Activated CD4-positive, alpha-beta T cell treated with anti-CD3 and anti-CD28 coated beads for 36 hours (primary cell): Measurements from ENCODE around the gene VARS2. TPM values are rescaled to one million over a fixed set of nuclear protein-coding genes. Genes with fewer than 3 reads are reported as not detected.

Experiments used
- ATAC-seq: fragments of 200-7000 bp; cut with Tn5 transposase; one replicate; pipeline ENCODE4 v1.10.0; 2021; ENCODE audit warnings: mild to moderate bottlenecking, moderate library complexity
- CTCF ChIA-PET: fragments of 350-600 bp; sonication (Branson Sonifier 250); formaldehyde crosslinking; loops from one replicate; lab custom pipeline; 2021; ENCODE audit warnings: antibody characterized with exemption; lab: Charles Lee
- POLR2A ChIA-PET: fragments of 350-600 bp; sonication (Branson Sonifier 250); formaldehyde crosslinking; loops from one replicate; lab custom pipeline; 2021; ENCODE audit warnings: antibody characterized with exemption, inconsistent platforms; lab: Charles Lee
- DNase-seq: peaks from one replicate; pipeline ENCODE4 v3.0.0-alpha.2; 2020
- H3K27ac Mint-ChIP-seq: one replicate; pipeline ENCODE4 v1.8.0; 2021; ENCODE audit warnings: mixed read lengths
- H3K27me3 Mint-ChIP-seq: one replicate; pipeline ENCODE4 v1.8.0; 2021; ENCODE audit warnings: mixed read lengths
- H3K36me3 Mint-ChIP-seq: one replicate; pipeline ENCODE4 v1.8.0; 2021; ENCODE audit warnings: low read depth, mixed read lengths
- H3K4me1 Mint-ChIP-seq: one replicate; pipeline ENCODE4 v1.8.0; 2021; ENCODE audit warnings: mixed read lengths
- H3K4me3 Mint-ChIP-seq: one replicate; pipeline ENCODE4 v1.8.0; 2021; ENCODE audit warnings: mild to moderate bottlenecking, moderate library complexity, mixed read lengths
- H3K9me3 Mint-ChIP-seq: one replicate; pipeline ENCODE4 v1.8.0; 2021; ENCODE audit warnings: low read depth, mixed read lengths
- intact Hi-C, 2 experiments: fragments of 100-400 bp; cut with DNase I in 1 of 2; cut with micrococcal nuclease in 1 of 2; formaldehyde crosslinking; loops; one replicate each; pipeline versions ENCODE4 v1.14.2 to v1.15.1; 2022 to 2024; cut with DNase I, micrococcal nuclease
- total RNA-seq, 2 experiments: library from RNA; stranded (reverse); gene quantifications; one replicate each; pipeline ENCODE4 v1.2.3, GENCODE V29; 2021

VARS2 gene
- total RNA-seq, 2 experiments from 2014 or later: 68.1 to 81.1 TPM

DNA sequence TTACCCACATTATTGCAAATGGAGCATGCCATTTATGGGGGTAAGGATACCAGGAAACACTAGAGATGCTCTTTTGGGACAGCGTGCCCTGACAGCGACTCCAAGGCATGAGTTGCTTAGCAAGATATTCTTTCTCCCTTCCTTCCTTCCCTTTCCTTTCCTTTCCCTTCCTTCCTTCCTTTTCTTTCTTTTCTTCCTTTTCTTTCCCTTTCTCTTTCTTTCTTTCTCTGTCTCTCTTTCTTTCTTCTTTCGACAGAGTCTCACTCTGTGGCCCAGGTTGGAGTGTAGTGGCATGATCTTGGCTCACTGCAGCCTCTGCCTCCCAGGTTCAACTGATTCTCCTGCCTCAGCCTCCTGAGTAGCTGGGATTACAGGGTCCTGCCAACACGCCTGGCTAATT, 30.0 kb downstream of the VARS2 start:
- peaks cover 39% of the 10 kb centered on the region for H3K27me3 Mint-ChIP-seq
- ChIA-PET CTCF (interaction anchor here (0.6 to 0.9 kb wide), 2 partner anchors 29 to 128 kb away, joined by 3 read pairs; no protein-coding TSS in a partner anchor), POLR2A (no interaction called here)
- no peaks in the 10 kb centered on the region for H3K36me3 Mint-ChIP-seq
- DNase-seq (no peak), ATAC-seq (no peak)
- no peaks in the 10 kb centered on the region for H3K4me1 Mint-ChIP-seq
- H3K27ac Mint-ChIP-seq: no peak overlapping the region
- no peak overlapping the region for H3K4me3 Mint-ChIP-seq
- H3K9me3 Mint-ChIP-seq: no peaks in the 10 kb centered on the region
- intact Hi-C loops: no loop called here

DNA sequence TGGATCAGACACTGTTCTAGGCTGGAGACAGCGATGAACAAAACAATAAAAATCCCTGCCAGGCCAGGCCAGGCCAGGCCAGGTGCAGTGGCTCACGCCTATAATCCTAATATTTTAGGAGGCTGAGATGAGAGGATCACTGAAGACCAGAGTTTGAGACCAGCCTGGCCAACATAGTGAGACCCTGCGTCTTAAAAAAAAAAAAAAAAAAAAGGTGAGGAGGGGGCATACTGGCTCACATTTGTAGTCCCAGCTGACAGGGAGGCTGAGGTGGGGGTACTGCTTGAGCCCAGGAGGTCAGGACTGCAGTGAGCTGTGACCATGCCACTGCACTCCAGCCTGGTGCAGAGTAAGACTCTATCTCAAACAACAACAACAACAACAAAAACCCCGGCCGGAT, 31.2 kb downstream of the VARS2 start:
- POLR2A ChIA-PET: no interaction called here
- H3K27me3 Mint-ChIP-seq: peaks cover 48% of the 10 kb centered on the region
- H3K27ac Mint-ChIP-seq: no peak overlapping the region
- H3K4me1 Mint-ChIP-seq: no peaks in the 10 kb centered on the region
- no peaks in the 10 kb centered on the region for H3K36me3 Mint-ChIP-seq
- CTCF ChIA-PET: interaction anchor here (0.9 kb wide), 1 partner anchor 30 kb away, joined by 3 read pairs; no protein-coding TSS in a partner anchor
- no peak overlapping the region for H3K4me3 Mint-ChIP-seq
- ATAC-seq (no peak), DNase-seq (no peak)
- intact Hi-C loops: no loop called here
- H3K9me3 Mint-ChIP-seq: no peaks in the 10 kb centered on the region

DNA sequence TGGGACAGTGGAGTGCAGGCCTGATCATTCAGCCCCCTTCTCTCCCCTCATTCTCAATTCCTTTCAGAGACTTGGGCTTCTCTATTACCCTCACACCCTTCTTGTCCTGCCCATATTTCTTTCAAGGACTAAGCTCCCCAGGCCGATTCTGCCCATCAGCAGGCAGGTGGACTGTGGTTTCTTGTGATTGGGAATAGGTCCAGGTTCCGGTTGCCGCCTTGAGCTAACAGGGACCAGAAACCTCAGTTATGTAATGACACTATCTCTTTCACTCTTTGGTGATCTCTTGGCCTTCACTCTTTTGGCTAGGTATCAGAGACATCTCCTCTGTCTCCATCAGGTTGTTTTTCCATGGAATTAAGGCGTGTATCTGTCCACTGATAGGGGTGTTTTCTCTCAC, 33.2 kb downstream of the VARS2 start:
- peaks cover 47% of the 10 kb centered on the region for H3K27me3 Mint-ChIP-seq
- ChIA-PET POLR2A (no interaction called here), CTCF (interaction anchor here (1.0 to 2.4 kb wide), 2 partner anchors 140 to 143 kb away, joined by 3 to 6 read pairs; no protein-coding TSS in a partner anchor)
- H3K9me3 Mint-ChIP-seq: no peaks in the 10 kb centered on the region
- H3K4me3 Mint-ChIP-seq: no peak overlapping the region
- no peaks in the 10 kb centered on the region for H3K36me3 Mint-ChIP-seq
- no peak for DNase-seq
- intact Hi-C loops: no loop called here
- ATAC-seq: no peak
- H3K27ac Mint-ChIP-seq: no peak overlapping the region
- no peaks in the 10 kb centered on the region for H3K4me1 Mint-ChIP-seq

DNA sequence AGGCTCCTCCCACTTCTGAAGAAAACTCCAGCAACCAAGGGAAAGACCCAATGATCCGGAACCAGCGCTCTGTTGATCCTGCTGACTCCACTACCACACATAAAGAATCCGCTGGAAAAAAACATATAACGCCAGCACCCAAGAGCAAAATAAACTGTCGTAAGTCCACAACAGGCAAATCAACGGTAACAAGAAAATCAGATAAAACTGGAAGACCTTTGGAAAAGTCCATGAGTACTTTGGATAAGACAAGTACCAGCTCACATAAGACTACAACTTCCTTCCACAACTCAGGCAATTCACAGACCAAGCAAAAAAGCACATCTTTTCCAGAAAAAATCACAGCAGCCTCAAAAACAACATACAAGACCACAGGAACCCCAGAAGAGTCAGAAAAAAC, 34.8 kb downstream of the VARS2 start:
- Mint-ChIP-seq H3K9me3 (no peaks in the 10 kb centered on the region), H3K36me3 (no peaks in the 10 kb centered on the region), H3K27me3 (peaks cover 46% of the 10 kb centered on the region), H3K4me3 (no peak overlapping the region), H3K4me1 (no peaks in the 10 kb centered on the region), H3K27ac (no peak overlapping the region)
- CTCF ChIA-PET: interaction anchor here (0.7 to 1.5 kb wide), 3 partner anchors 9 to 277 kb away, joined by 3 to 4 read pairs (median 3); partner anchors contain the start of gene MUCL3
- no peak for DNase-seq
- intact Hi-C loops: no loop called here
- POLR2A ChIA-PET: no interaction called here
- no peak for ATAC-seq

DNA sequence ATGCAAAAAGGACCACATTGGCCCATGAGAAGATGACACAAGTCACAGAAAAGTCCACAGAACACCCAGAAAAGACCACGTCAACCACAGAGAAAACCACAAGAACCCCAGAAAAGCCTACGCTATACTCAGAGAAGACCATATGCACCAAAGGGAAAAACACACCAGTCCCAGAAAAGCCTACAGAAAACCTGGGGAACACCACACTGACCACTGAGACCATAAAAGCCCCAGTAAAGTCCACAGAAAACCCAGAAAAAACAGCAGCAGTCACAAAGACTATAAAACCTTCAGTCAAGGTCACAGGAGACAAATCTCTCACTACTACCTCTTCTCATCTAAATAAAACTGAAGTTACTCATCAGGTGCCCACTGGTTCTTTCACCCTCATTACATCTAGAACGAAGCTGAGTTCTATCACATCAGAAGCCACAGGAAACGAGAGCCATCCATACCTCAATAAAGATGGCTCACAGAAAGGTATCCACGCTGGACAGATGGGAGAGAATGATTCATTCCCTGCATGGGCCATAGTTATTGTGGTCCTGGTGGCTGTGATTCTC, 38.0 kb downstream of the VARS2 start:
- peaks cover 9% of the 10 kb centered on the region for H3K4me1 Mint-ChIP-seq
- POLR2A ChIA-PET: no interaction called here
- H3K36me3 Mint-ChIP-seq: no peaks in the 10 kb centered on the region
- peak overlapping the region; percentile 3 for H3K4me3 Mint-ChIP-seq
- peak; percentile 23 for ATAC-seq
- H3K27ac Mint-ChIP-seq: no peak overlapping the region
- CTCF ChIA-PET: interaction anchor here (0.6 kb wide), 1 partner anchor 469 kb away, joined by 4 read pairs; no protein-coding TSS in a partner anchor
- intact Hi-C loops: no loop called here
- H3K27me3 Mint-ChIP-seq: peaks cover 44% of the 10 kb centered on the region
- DNase-seq: no peak
- no peaks in the 10 kb centered on the region for H3K9me3 Mint-ChIP-seq

DNA sequence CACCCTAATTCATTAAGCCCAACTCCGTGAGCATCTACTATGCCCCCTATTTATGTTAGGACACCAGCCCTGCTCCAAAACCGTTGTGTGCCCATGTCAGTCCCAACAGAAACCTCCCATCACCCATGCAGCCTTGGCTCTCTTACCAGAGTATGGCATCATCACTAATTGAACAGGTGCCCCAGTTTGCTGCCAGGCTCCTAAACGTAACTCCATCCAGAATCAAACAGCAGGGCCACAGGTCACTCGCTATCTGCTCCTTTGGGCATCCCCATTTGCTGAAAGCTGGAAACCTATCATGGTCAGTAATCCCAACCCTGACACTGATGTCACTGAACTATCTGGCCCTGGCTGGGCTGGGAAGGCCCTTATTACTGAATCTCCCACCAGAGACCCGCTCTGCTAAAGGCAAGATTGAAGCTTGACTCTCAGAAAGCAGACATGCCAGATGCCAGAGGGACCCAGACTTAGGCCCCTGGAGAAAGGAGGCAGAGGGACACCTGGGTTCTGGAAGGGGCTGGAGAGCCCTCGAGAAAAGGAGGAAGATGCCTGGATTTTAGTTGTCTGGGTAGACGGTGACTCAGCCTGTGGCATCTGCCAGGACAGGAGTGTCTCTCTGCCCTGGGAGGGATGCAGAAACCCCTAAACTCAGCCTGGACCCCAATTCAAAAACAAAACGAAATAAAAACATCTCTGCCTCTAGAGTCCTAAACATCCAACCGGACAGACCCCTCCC, 40.8 kb downstream of the VARS2 start:
- Mint-ChIP-seq H3K27me3 (peaks cover 29% of the 10 kb centered on the region), H3K9me3 (no peaks in the 10 kb centered on the region), H3K27ac (peak overlapping the region; percentile 51), H3K4me3 (peak overlapping the region; percentile 67), H3K4me1 (peaks cover 9% of the 10 kb centered on the region), H3K36me3 (no peaks in the 10 kb centered on the region)
- intact Hi-C loops: no loop called here
- ChIA-PET POLR2A (interaction anchor here (0.7 to 1.1 kb wide), 2 partner anchors 25 to 427 kb away, joined by 3 to 5 read pairs; no protein-coding TSS in a partner anchor), CTCF (interaction anchor here (2.7 kb wide), 1 partner anchor 125 kb away, joined by 10 read pairs; no protein-coding TSS in a partner anchor)
- ATAC-seq: no peak
- no peak for DNase-seq

DNA sequence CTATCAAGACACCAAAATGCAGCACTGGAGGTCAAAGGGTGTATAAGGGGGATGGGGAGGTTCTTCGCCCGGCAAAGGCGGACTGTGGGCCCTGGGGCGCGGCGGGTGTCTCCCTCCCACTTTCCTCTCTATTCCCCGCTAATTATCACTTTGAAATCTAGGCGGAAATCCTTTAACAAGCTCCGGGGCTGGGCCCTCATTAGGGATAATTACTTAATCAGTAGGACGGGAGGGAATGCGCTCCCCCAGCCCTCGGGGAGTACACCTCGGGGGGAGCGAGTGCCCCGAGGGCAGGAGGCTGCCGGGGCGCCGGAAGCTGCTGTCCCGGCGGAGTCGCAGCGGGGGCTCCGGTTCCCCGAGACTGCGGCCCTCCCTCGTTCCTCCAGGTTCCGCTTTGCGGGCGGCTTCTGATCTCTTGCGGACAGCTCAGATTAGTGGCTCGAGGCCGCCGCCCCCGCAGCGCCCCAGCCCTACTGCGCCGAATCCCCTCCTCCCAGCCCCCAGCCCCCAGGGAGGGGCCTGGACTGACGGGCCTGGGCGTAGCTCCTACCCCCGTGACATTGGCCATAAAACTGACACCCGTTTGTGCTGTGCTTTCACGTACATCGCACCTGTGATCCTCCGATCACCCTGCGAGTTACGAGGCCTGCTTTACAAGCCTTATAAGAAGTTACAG, 41.5 kb downstream of the VARS2 start:
- intact Hi-C loops: no loop called here
- peak overlapping the region; percentile 64 for H3K27ac Mint-ChIP-seq
- peaks cover 22% of the 10 kb centered on the region for H3K27me3 Mint-ChIP-seq
- peak; percentile 83 for DNase-seq
- ChIA-PET POLR2A (interaction anchor here (0.9 to 1.1 kb wide), 2 partner anchors 25 to 132 kb away, joined by 3 to 5 read pairs; no protein-coding TSS in a partner anchor), CTCF (interaction anchor here (0.6 to 2.7 kb wide), 4 partner anchors 13 to 620 kb away, joined by 3 to 10 read pairs (median 4); partner anchors contain the start of gene TNF)
- peak overlapping the region; percentile 67 for H3K4me3 Mint-ChIP-seq
- ATAC-seq: peak; percentile 90
- H3K36me3 Mint-ChIP-seq: no peaks in the 10 kb centered on the region
- no peaks in the 10 kb centered on the region for H3K9me3 Mint-ChIP-seq
- peaks cover 9% of the 10 kb centered on the region for H3K4me1 Mint-ChIP-seq

DNA sequence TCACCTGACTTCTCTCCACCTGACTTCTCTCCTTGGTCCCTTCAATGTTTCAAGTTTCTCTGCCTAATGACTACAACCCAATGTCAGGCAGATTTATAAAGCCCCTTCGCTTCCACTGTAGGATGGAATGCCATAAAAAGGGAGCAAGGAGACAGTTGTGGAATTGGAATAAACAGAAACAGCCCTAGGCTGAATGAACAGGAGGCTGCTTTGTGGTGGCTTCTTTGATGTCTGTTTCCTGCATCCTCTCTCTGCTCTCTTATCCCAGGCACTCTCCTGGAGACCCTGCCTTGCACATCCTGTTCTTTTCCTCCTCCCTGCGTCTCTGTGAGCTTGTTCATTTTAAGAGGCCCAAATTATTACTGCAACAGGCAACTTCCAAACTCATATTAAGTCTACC, 43.7 kb downstream of the VARS2 start:
- peaks cover 14% of the 10 kb centered on the region for H3K27me3 Mint-ChIP-seq
- H3K4me3 Mint-ChIP-seq: no peak overlapping the region
- peaks cover 9% of the 10 kb centered on the region for H3K4me1 Mint-ChIP-seq
- DNase-seq (no peak), ATAC-seq (no peak)
- no peaks in the 10 kb centered on the region for H3K36me3 Mint-ChIP-seq
- no peaks in the 10 kb centered on the region for H3K9me3 Mint-ChIP-seq
- POLR2A ChIA-PET: no interaction called here
- H3K27ac Mint-ChIP-seq: no peak overlapping the region
- intact Hi-C loops: no loop called here
- CTCF ChIA-PET: no interaction called here

DNA sequence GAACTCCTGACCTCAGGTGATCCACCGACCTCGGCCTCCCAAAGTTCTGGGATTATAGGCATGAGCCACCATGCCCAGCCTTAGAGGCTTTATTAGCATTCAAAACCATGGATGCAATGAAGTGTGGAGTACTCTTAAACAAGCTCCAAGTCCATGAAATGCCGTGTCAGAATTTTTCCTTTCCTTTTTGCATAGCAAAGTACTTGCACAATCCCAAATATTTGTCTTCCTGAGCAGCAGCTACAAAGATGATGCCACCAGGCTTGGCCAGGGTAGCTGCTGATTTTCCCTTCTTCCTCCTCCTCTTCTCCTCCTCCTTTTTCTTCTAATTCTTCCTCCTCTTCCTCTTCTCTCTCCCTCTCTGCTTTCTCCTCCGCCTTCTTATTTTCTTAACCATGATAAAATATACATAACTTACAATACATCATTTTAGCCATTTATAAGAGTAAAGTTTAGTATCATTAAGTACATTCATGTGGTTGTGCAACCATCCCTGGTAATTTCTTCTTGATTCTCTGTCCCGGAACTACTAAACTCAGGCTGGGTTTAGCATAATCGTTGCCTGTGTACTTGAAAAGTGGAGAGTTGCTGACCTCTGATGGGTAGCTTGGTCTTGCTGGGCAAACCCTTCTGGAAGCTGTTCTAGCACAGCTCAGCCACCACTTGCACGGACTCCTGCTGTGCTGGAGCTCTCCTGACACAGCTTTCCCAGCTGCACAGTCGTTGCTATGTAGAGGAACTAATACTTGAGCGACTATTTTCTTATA, 47.1 kb downstream of the VARS2 start:
- no peak overlapping the region for H3K4me3 Mint-ChIP-seq
- DNase-seq (no peak), ATAC-seq (no peak)
- no peaks in the 10 kb centered on the region for H3K36me3 Mint-ChIP-seq
- no peaks in the 10 kb centered on the region for H3K4me1 Mint-ChIP-seq
- ChIA-PET CTCF (interaction anchor here (0.8 kb wide), 1 partner anchor 126 kb away, joined by 4 read pairs; no protein-coding TSS in a partner anchor), POLR2A (no interaction called here)
- H3K27ac Mint-ChIP-seq: no peak overlapping the region
- intact Hi-C loops: no loop called here
- H3K27me3 Mint-ChIP-seq: peaks cover 20% of the 10 kb centered on the region
- no peaks in the 10 kb centered on the region for H3K9me3 Mint-ChIP-seq

DNA sequence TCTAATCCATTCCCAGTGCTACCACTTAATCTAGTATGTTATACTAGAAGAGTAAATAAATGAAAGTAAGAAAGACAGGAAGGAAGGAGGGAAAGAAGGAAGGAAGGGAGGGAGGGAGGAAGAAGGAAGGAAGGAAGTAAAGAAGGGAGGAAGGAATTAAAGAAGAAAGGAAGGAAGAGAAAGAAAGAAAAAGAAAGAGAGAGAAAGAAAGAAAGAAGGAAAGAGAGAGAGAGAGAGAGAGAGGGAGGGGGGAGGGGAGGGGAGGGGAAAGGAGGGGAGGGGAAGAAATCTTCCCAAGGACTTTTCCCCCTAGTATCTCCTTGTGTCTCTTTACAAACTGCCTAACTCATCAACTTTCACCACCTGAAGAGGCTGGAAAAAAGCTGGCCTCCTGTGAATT, 48.7 kb downstream of the VARS2 start:
- DNase-seq: no peak

DNA sequence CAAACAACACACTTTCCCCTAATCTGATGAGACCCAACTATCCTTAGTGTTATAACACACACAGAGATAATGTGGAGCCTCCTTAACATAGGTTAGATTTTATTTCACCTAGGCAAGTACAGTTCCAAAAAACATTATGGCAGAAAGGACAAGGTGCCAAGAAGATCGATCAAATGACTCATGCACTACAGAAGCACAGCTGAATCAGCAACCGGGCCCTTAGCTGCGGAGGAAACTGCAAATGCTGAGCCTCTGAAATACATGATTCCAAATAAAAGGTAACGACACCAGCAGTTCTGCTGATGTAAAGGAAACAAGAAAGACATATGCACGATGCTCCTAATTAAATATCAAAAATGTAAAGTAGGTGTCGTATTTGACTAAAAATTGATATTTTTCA, 49.6 kb downstream of the VARS2 start:
- no peaks in the 10 kb centered on the region for H3K9me3 Mint-ChIP-seq
- no peak overlapping the region for H3K27ac Mint-ChIP-seq
- H3K4me1 Mint-ChIP-seq: no peaks in the 10 kb centered on the region
- DNase-seq (no peak), ATAC-seq (no peak)
- H3K27me3 Mint-ChIP-seq: peaks cover 17% of the 10 kb centered on the region
- H3K36me3 Mint-ChIP-seq: no peaks in the 10 kb centered on the region
- ChIA-PET CTCF (no interaction called here), POLR2A (no interaction called here)
- intact Hi-C loops: loop anchor here in 1 of 2 experiments (2.0 kb wide), 1 partner anchor 35 kb away; no protein-coding TSS in a partner anchor
- H3K4me3 Mint-ChIP-seq: no peak overlapping the region

More for the DNA sequence above, 48.7 kb downstream of the VARS2 start:
- Mint-ChIP-seq H3K36me3 (no peaks in the 10 kb centered on the region), H3K27ac (no peak overlapping the region), H3K4me3 (no peak overlapping the region), H3K27me3 (peaks cover 17% of the 10 kb centered on the region), H3K9me3 (no peaks in the 10 kb centered on the region), H3K4me1 (no peaks in the 10 kb centered on the region)
- POLR2A ChIA-PET: interaction anchor here (0.9 kb wide), 1 partner anchor 117 kb away, joined by 3 read pairs; no protein-coding TSS in a partner anchor
- intact Hi-C loops: no loop called here
- CTCF ChIA-PET: no interaction called here
- no peak for ATAC-seq
